ENCODE data around the gene NDUFB11.

NDUFB11 gene

DNA sequence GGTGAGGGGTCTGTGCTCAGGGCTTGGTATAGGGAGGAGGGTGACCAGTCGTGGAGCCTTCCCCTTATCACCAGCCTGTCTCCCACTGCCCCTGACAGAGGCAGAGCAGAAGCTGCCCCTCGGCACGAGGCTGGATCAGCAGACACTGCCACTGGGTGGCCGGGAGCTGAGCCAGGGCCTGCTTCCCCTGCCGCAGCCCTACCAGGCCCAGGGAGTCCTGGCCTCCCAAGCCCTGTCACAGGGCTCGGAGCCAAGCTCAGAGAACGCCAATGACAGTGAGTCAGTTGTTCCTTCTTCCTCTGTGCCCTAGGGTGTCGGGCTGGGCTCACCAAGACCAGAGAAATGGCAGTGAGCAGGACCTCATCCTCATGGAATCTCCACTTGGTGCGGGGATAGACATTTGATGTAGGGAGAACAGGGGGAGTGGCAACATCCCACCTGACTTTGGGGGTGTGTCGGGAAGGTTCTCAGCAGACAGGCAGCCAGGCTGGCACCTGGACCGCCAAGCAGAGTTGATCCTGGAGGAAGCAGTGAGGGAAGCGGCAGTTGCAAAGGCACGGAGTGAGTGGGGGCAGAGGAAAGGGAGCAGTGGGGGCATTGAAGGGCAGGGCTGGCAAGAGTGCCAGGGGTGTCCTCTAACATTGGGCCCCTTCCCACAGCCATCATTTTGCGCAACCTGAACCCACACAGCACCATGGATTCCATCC, 34.9 kb upstream of the NDUFB11 start:
- TF ChIP-seq SIN3A (IDR thresholded peaks at IDR 0.05; ENCODE audit: borderline replicate concordance, insufficient read depth, low read length): no peak
- no peak for TF ChIP-seq TAF1 (IDR thresholded peaks at IDR 0.05; ENCODE audit: borderline replicate concordance, insufficient read depth, low read length)
- TF ChIP-seq, protein P1, sequence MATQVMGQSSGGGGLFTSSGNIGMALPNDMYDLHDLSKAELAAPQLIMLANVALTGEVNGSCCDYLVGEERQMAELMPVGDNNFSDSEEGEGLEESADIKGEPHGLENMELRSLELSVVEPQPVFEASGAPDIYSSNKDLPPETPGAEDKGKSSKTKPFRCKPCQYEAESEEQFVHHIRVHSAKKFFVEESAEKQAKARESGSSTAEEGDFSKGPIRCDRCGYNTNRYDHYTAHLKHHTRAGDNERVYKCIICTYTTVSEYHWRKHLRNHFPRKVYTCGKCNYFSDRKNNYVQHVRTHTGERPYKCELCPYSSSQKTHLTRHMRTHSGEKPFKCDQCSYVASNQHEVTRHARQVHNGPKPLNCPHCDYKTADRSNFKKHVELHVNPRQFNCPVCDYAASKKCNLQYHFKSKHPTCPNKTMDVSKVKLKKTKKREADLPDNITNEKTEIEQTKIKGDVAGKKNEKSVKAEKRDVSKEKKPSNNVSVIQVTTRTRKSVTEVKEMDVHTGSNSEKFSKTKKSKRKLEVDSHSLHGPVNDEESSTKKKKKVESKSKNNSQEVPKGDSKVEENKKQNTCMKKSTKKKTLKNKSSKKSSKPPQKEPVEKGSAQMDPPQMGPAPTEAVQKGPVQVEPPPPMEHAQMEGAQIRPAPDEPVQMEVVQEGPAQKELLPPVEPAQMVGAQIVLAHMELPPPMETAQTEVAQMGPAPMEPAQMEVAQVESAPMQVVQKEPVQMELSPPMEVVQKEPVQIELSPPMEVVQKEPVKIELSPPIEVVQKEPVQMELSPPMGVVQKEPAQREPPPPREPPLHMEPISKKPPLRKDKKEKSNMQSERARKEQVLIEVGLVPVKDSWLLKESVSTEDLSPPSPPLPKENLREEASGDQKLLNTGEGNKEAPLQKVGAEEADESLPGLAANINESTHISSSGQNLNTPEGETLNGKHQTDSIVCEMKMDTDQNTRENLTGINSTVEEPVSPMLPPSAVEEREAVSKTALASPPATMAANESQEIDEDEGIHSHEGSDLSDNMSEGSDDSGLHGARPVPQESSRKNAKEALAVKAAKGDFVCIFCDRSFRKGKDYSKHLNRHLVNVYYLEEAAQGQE (IDR thresholded peaks at IDR 0.05; ENCODE audit: insufficient read depth in 1 of 2, low read depth in 2 of 2, low read length in 2 of 2): no peak
- no peak for TF ChIP-seq POLR2AphosphoS5 (IDR thresholded peaks at IDR 0.05; ENCODE audit: low read depth, low read length)
- TF ChIP-seq FOXP2 (optimal IDR thresholded peaks at IDR 0.05; ENCODE audit: borderline replicate concordance, extremely low read depth, extremely low read length, insufficient read depth): no peak

DNA sequence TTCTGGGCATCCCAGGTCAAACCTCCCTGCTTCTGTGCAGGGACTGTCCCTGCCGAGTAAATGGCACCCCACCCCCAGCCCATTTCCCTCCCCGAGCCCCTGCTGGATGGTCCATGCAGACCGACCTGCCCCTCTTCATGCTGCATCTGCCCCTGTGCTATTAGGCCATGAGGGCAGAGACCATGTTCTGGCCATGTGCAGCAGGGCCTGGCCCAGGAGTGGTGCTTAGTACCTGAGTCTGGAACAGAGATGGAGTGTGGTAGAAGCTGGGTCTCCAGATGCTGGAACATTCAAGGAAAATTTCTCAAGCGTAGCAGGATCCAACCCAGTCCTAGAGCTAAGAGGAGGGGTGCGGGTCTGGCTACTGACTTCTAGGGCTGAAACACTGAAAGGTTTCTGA, 33.8 kb upstream of the NDUFB11 start:
- TF ChIP-seq FOXP2 (optimal IDR thresholded peaks at IDR 0.05; ENCODE audit: borderline replicate concordance, extremely low read depth, extremely low read length, insufficient read depth) (no peak), POLR2AphosphoS5 (IDR thresholded peaks at IDR 0.05; ENCODE audit: low read depth, low read length) (no peak), SIN3A (IDR thresholded peaks at IDR 0.05; ENCODE audit: borderline replicate concordance, insufficient read depth, low read length) (no peak), TAF1 (IDR thresholded peaks at IDR 0.05; ENCODE audit: borderline replicate concordance, insufficient read depth, low read length) (no peak)
- TF ChIP-seq, protein P1 (IDR thresholded peaks at IDR 0.05; ENCODE audit: insufficient read depth in 1 of 2, low read depth in 2 of 2, low read length in 2 of 2): no peak

DNA sequence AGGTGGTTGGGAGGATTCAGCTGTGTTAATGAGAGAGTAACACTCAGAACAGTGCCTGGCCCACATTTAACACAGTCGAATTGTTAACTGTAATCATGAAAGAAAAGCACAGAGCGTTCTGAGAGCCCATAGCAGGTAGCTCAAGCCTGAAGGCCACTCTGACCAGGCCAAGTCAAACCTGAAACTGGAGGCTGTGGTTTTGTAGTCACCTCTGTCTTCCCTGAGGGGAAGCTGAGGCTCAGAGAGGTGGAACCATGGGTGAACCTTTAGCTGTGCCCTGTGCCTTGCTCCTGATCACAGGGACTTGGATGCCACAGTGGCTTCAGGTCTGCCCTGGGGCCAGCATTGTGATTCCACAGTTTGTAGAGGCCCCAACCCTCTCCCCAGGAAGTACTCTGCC, 32.6 kb upstream of the NDUFB11 start:
- TF ChIP-seq POLR2AphosphoS5 (IDR thresholded peaks at IDR 0.05; ENCODE audit: low read depth, low read length) (no peak), FOXP2 (optimal IDR thresholded peaks at IDR 0.05; ENCODE audit: borderline replicate concordance, extremely low read depth, extremely low read length, insufficient read depth) (no peak), SIN3A (IDR thresholded peaks at IDR 0.05; ENCODE audit: borderline replicate concordance, insufficient read depth, low read length) (no peak), TAF1 (IDR thresholded peaks at IDR 0.05; ENCODE audit: borderline replicate concordance, insufficient read depth, low read length) (no peak)
- TF ChIP-seq, protein P1 (IDR thresholded peaks at IDR 0.05; ENCODE audit: insufficient read depth in 1 of 2, low read depth in 2 of 2, low read length in 2 of 2): no peak

DNA sequence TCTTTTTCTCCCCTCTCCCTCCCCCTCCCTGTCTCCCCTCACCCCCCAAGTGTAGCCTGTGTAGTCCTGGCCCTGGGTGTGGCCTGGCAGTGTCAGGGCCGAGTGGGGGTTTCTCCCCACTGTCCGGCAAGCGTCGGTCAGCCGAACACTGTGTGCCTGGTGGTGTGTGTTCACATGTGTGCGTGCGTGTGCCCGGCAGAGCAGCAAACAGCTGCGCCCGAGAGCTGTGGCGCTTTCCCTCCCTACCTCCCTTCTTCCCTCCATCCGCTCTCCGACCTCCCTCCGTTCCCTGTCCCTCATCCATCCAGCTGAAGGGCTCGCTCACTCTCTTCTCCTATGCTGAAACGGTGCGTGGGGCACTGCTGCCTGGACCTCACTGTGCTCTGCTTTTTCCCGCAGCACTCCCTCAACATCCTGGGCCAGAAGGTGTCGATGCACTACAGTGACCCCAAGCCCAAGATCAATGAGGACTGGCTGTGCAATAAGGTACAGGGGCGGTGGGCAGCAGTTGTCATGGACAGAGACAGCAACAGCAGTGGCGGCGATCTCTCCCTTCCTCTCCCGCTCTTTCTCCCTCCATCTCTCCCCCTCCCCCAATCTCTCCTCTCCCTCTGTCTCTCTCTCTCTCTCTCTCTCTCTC, 31.7 kb upstream of the NDUFB11 start:
- TF ChIP-seq SIN3A (IDR thresholded peaks at IDR 0.05; ENCODE audit: borderline replicate concordance, insufficient read depth, low read length) (no peak), FOXP2 (optimal IDR thresholded peaks at IDR 0.05; ENCODE audit: borderline replicate concordance, extremely low read depth, extremely low read length, insufficient read depth) (no peak), POLR2AphosphoS5 (IDR thresholded peaks at IDR 0.05; ENCODE audit: low read depth, low read length) (no peak), TAF1 (IDR thresholded peaks at IDR 0.05; ENCODE audit: borderline replicate concordance, insufficient read depth, low read length) (no peak)
- TF ChIP-seq, protein P1 (IDR thresholded peaks at IDR 0.05; ENCODE audit: insufficient read depth in 1 of 2, low read depth in 2 of 2, low read length in 2 of 2): no peak

Data from PFSK-1 (cell line).